ENCODE measurements around the gene ABCC6. TPM values are rescaled to one million over a fixed set of nuclear protein-coding genes. Genes with fewer than 3 reads are reported as not detected.

The ABCC6 gene
- total and polyA plus RNA-seq, 4 donors = 50.6 to 162 (median 95.9) TPM

- no peaks in the 10 kb centered on the region for H3K36me3 ChIP-seq (ENCODE audit: control insufficient read depth in 4 of 4, insufficient read depth in 3 of 4, low read depth in 1 of 4, low read length in 3 of 4)
- no peaks in the 10 kb centered on the region for H3K4me1 ChIP-seq (ENCODE audit: control insufficient read depth in 4 of 4, insufficient read depth in 4 of 4, low read length in 3 of 4)
- WGBS = 92% methylated on average over 4 of the region's 4 CpGs
- no peak for DNase-seq (ENCODE audit: low spot score)
- H3K27ac ChIP-seq (ENCODE audit: low read depth in 1 of 2, low read length in 2 of 2) = no peak overlapping the region
- H3K27me3 ChIP-seq (ENCODE audit: control insufficient read depth in 4 of 4, insufficient read depth in 4 of 4, low read length in 3 of 4) = no peaks in the 10 kb centered on the region
- no peak for TF ChIP-seq RAD21 (IDR thresholded peaks at IDR 0.05)
- TF ChIP-seq EGR1 (IDR thresholded peaks at IDR 0.05; ENCODE audit: low read depth in 2 of 2) = no peak
- no peak for TF ChIP-seq FOXA2 (IDR thresholded peaks at IDR 0.05)
- no peak for TF ChIP-seq TAF1 (conservative IDR thresholded peaks at IDR 0.05)
- TF ChIP-seq MAX (IDR thresholded peaks at IDR 0.05) = no peak
- no peak for TF ChIP-seq ZBTB33 (IDR thresholded peaks at IDR 0.05)
- TF ChIP-seq YY1 (IDR thresholded peaks at IDR 0.05) = no peak
- TF ChIP-seq JUND (IDR thresholded peaks at IDR 0.05) = no peak
- no peak for TF ChIP-seq HNF4G (IDR thresholded peaks at IDR 0.05)
- no peak for TF ChIP-seq NR2F2 (IDR thresholded peaks at IDR 0.05)
- TF ChIP-seq RXRA (IDR thresholded peaks at IDR 0.05) = no peak
- TF ChIP-seq GABPA (IDR thresholded peaks at IDR 0.05 in 1 of 2, conservative IDR thresholded peaks at IDR 0.05 in 1 of 2) = no peak
- no peak overlapping the region for H3K4me3 ChIP-seq (ENCODE audit: low read depth in 1 of 3, low read length in 3 of 3)
- H3K9ac ChIP-seq (ENCODE audit: low read depth in 1 of 2, low read length in 2 of 2) = no peak overlapping the region
- no peaks in the 10 kb centered on the region for H3K9me3 ChIP-seq (ENCODE audit: control insufficient read depth in 4 of 4, low read length in 3 of 4)
Measured at GRCh38 chr16:16099320-16099719, 124.0 kb downstream of the ABCC6 start.

Other genes with a start within 250 kb of the ABCC6 start
- 10 to 100 TPM; 12.6 to 31.6 TPM for gene NOMO3, start 9.0 kb upstream of the ABCC6 start, total RNA-seq
- 10 to 100 TPM in 1 of 2 donors, 1 to 10 TPM in 1; 4.5 to 16.6 TPM for gene NOMO3, start 9.0 kb upstream of the ABCC6 start, polyA plus RNA-seq
- 1 to 10 TPM; 1.4 to 2.0 TPM for gene NPIPA7, start 155.6 kb upstream of the ABCC6 start, total RNA-seq
- gene NPIPA7, start 155.6 kb upstream of the ABCC6 start, polyA plus RNA-seq = 10 to 100 TPM in 1 of 2 donors, 1 to 10 TPM in 1; 5.3 to 10.5 TPM